ENCODE measurements around the gene ESYT1. TPM values are rescaled to one million over a fixed set of nuclear protein-coding genes. Genes with fewer than 3 reads are reported as not detected.

The ESYT1 gene
- total and polyA plus RNA-seq, 10 of the 15 experiments (the other 5 are each of a cell fraction or from before 2014, with no cell fraction given), result 47.5 to 120 (median 87.1) TPM

DNA sequence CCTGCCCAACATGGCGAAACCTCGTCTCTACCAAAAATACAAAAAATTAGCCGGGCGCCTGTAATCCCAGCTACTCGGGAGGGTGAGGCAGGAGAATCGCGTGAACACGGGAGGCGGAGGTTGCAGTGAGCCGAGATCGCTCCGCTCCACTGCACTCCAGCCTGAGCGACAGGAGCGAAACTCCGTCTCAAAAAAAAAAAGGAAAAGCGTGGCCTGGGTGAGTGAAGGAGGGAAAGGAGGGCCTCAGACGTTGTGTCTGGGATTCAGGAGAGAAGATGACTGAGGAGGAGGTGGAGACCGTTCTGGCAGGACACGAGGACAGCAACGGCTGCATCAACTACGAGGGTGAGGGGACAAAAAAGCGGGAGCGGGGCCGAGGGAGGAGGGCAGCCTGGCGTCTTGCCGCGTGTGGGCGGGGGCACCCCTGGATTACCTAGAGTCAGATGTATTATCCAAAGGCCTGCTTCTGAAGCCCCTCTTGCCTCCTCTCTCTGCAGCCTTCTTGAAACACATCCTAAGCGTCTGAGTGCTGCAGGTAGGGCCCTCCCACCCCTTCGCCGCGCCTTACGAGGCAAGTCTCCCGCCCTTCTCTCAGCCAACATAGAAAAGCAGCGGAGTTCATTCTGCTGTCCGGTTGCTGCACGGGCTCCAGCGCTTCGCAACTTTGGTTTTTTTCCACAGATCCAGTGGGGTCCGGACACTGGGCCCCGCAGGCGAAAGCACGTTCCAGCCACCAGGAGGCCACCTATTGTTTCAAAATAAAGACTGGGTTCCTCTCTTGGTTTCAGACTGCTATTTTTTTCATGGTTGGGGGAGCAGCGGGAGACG, 29.3 kb downstream of the ESYT1 start:
- intact Hi-C loops (cut with micrococcal nuclease; ENCODE audit: unreplicated experiment), result loop anchor here (1.0 to 2.0 kb wide), 2 partner anchors 31 kb away; partner anchors contain the start of gene SMARCC2
- peaks cover 48% of the 10 kb centered on the region for H3K79me2 ChIP-seq (ENCODE audit: control insufficient read depth, insufficient read depth, low read length)
- peaks cover 20 to 24% of the 10 kb centered on the region in 2 experiments for H3K36me3 ChIP-seq (ENCODE audit: control insufficient read depth in 2 of 2, insufficient read depth in 2 of 2, low read length in 1 of 2)
- in situ Hi-C loops (cut with MboI), result no loop called here
- no peaks in the 10 kb centered on the region for H3K27me3 ChIP-seq (replicated peaks in 1 of 2; ENCODE audit: control insufficient read depth in 2 of 2, insufficient read depth in 2 of 2, low read length in 1 of 2)
- peak overlapping the region; percentile 85 for H3K27ac ChIP-seq (ENCODE audit: control insufficient read depth, insufficient read depth)
- DNase-seq (ENCODE audit: low read depth, low spot score) (no peak), FAIRE-seq (peak; percentile 27), ATAC-seq (peak; percentile 67)
- WGBS (ENCODE audit: insufficient coverage, insufficient replicate concordance, low lambda C conversion rate, missing lambda C conversion rate), result 1% methylated on average over 33 of the region's 45 CpGs
- CTCF ChIA-PET, result interaction anchor here (1.0 to 3.6 kb wide), 6 partner anchors 29 to 217 kb away, joined by 4 to 13 read pairs (median 8); partner anchors contain the start of genes ESYT1, PA2G4 and SMARCC2
- RAD21 ChIA-PET (ENCODE audit: unreplicated experiment), result interaction anchor here (0.9 to 2.8 kb wide), 5 partner anchors 27 to 64 kb away, joined by 3 to 18 read pairs (median 4); partner anchors contain the start of genes ESYT1 and RNF41
- H3K4me3 ChIP-seq, result peak overlapping the region; percentile 87
- H3K9ac ChIP-seq (ENCODE audit: control insufficient read depth, insufficient read depth, low read length), result peak overlapping the region; percentile 81
- POLR2A ChIA-PET, result interaction anchor here (0.6 to 2.4 kb wide), 8 partner anchors 13 to 232 kb away, joined by 3 to 19 read pairs (median 4); partner anchors contain the start of genes ESYT1, PA2G4, RAB5B and RNF41
- no peaks in the 10 kb centered on the region for H4K20me1 ChIP-seq (ENCODE audit: control insufficient read depth, insufficient read depth)
- H2AFZ ChIP-seq (ENCODE audit: control insufficient read depth, low read depth, low read length), result peak overlapping the region; percentile 71
- SMC1A ChIA-PET (ENCODE audit: uncharacterized antibody, unreplicated experiment), result interaction anchor here (0.7 to 2.4 kb wide), 4 partner anchors 30 to 125 kb away, joined by 3 to 12 read pairs (median 6); partner anchors contain the start of gene ESYT1
- peaks cover 27% of the 10 kb centered on the region for H3K4me1 ChIP-seq (ENCODE audit: control insufficient read depth, insufficient read depth, low read length)
- H3K4me2 ChIP-seq (ENCODE audit: control insufficient read depth, insufficient read depth), result peak overlapping the region; percentile 91
- BruUV-seq (replicated peaks), result TSS peak; percentile 32
- H3K9me3 ChIP-seq (replicated peaks; ENCODE audit: control insufficient read depth, insufficient read depth, low read length), result no peaks in the 10 kb centered on the region
- TF ChIP-seq CBX3 (IDR thresholded peaks at IDR 0.05; ENCODE audit: borderline replicate concordance, low read depth), result no peak
- TF ChIP-seq NBN (IDR thresholded peaks at IDR 0.05), result 0 out of 2 replicates have a peak, but pooled peaks have one; percentile 66
- TF ChIP-seq ZNF384 (IDR thresholded peaks at IDR 0.05; ENCODE audit: borderline replicate concordance, low read depth, low read length), result peak; percentile 82
- TF ChIP-seq BMI1 (IDR thresholded peaks at IDR 0.05; ENCODE audit: borderline replicate concordance), result no peak
- TF ChIP-seq EGR1 (IDR thresholded peaks at IDR 0.05; ENCODE audit: borderline replicate concordance in 1 of 2, low read depth in 2 of 2, low read length in 2 of 2), result no peak; a peak in 1 of 3 replicates
- TF ChIP-seq CREM (IDR thresholded peaks at IDR 0.05; ENCODE audit: low read depth), result peak; percentile 9; the same call in 1 of the 2 replicates
- TF ChIP-seq, protein P1, sequence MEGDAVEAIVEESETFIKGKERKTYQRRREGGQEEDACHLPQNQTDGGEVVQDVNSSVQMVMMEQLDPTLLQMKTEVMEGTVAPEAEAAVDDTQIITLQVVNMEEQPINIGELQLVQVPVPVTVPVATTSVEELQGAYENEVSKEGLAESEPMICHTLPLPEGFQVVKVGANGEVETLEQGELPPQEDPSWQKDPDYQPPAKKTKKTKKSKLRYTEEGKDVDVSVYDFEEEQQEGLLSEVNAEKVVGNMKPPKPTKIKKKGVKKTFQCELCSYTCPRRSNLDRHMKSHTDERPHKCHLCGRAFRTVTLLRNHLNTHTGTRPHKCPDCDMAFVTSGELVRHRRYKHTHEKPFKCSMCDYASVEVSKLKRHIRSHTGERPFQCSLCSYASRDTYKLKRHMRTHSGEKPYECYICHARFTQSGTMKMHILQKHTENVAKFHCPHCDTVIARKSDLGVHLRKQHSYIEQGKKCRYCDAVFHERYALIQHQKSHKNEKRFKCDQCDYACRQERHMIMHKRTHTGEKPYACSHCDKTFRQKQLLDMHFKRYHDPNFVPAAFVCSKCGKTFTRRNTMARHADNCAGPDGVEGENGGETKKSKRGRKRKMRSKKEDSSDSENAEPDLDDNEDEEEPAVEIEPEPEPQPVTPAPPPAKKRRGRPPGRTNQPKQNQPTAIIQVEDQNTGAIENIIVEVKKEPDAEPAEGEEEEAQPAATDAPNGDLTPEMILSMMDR (IDR thresholded peaks at IDR 0.05 in 2 of 3, conservative IDR thresholded peaks at IDR 0.05 in 1 of 3; ENCODE audit: control insufficient read depth in 2 of 3, extremely low read depth in 1 of 3, insufficient read depth in 1 of 3, low read depth in 3 of 3, low read length in 3 of 3), result peak; percentile 51 to 65 (median 57)
- peak; percentile 35; the same call in 1 of the 2 replicates for TF ChIP-seq NKRF (conservative IDR thresholded peaks at IDR 0.05)
- peak; percentile 33 for TF ChIP-seq RUNX3 (IDR thresholded peaks at IDR 0.05; ENCODE audit: low read length)
- TF ChIP-seq E2F4 (IDR thresholded peaks at IDR 0.05; ENCODE audit: low read depth, low read length), result 0 out of 2 replicates have a peak, but pooled peaks have one; percentile 69
- peak; percentile 40; the same call in 1 of the 2 replicates for TF ChIP-seq NFIC (IDR thresholded peaks at IDR 0.05; ENCODE audit: low read depth, low read length)
- TF ChIP-seq HDGF (IDR thresholded peaks at IDR 0.05), result peak; percentile 77; the same call in 1 of the 2 replicates
- peak; percentile 48; the same call in 1 of the 2 replicates for TF ChIP-seq SPI1 (IDR thresholded peaks at IDR 0.05; ENCODE audit: borderline replicate concordance, insufficient read depth, low read depth, low read length)
- TF ChIP-seq EED (IDR thresholded peaks at IDR 0.05; ENCODE audit: low read depth), result peak; percentile 20; the same call in 1 of the 2 replicates
- no peak for TF ChIP-seq JUND (IDR thresholded peaks at IDR 0.05; ENCODE audit: low read depth, low read length)
- no peak for TF ChIP-seq MTA2 (IDR thresholded peaks at IDR 0.05; ENCODE audit: low read depth)
